ENCODE measurements around the gene SHBG.
A peak's percentile ranks its signal among the peaks of the same experiment; 100 is the strongest.

SHBG gene

GRCh38 chr17:7656958-7657609 is 27.1 kb downstream of the SHBG start:
- TF ChIP-seq, protein P1, sequence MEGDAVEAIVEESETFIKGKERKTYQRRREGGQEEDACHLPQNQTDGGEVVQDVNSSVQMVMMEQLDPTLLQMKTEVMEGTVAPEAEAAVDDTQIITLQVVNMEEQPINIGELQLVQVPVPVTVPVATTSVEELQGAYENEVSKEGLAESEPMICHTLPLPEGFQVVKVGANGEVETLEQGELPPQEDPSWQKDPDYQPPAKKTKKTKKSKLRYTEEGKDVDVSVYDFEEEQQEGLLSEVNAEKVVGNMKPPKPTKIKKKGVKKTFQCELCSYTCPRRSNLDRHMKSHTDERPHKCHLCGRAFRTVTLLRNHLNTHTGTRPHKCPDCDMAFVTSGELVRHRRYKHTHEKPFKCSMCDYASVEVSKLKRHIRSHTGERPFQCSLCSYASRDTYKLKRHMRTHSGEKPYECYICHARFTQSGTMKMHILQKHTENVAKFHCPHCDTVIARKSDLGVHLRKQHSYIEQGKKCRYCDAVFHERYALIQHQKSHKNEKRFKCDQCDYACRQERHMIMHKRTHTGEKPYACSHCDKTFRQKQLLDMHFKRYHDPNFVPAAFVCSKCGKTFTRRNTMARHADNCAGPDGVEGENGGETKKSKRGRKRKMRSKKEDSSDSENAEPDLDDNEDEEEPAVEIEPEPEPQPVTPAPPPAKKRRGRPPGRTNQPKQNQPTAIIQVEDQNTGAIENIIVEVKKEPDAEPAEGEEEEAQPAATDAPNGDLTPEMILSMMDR (IDR thresholded peaks at IDR 0.05; ENCODE audit: insufficient read depth, low read depth, low read length, missing control alignments), result no peak
- H3K4me3 ChIP-seq (ENCODE audit: low read length), result no peak overlapping the region
- no peak for DNase-seq (ENCODE audit: low read depth)

- DNase-seq (ENCODE audit: low read depth), result no peak
- H3K4me3 ChIP-seq (ENCODE audit: low read length), result no peak overlapping the region
- TF ChIP-seq, protein P1 (IDR thresholded peaks at IDR 0.05; ENCODE audit: insufficient read depth, low read depth, low read length, missing control alignments), result no peak
Observed at GRCh38 chr17:7667656-7668406, 37.9 kb downstream of the SHBG start.

DNA sequence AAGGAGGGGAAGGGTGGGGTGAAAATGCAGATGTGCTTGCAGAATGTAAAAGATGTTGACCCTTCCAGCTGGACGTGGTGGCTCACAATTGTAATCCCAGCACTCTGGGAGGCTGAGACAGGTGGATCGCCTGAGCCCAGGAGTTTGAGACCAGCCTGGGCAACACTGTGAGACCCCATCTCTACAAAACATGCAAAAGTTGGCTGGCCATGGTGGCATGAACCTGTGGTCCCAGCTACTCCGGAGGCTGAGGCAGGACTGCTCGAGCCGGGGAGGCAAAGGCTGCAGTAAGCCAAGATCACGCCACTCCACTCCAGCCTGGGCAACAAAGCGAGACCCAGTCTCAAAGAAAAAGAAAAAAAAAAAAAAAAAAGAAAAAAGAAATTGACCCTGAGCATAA is 38.5 kb downstream of the SHBG start:
- no peak overlapping the region for H3K4me3 ChIP-seq (ENCODE audit: low read length)
- TF ChIP-seq, protein P1 (IDR thresholded peaks at IDR 0.05; ENCODE audit: insufficient read depth, low read depth, low read length, missing control alignments), result no peak
- no peak for DNase-seq (ENCODE audit: low read depth)

DNA sequence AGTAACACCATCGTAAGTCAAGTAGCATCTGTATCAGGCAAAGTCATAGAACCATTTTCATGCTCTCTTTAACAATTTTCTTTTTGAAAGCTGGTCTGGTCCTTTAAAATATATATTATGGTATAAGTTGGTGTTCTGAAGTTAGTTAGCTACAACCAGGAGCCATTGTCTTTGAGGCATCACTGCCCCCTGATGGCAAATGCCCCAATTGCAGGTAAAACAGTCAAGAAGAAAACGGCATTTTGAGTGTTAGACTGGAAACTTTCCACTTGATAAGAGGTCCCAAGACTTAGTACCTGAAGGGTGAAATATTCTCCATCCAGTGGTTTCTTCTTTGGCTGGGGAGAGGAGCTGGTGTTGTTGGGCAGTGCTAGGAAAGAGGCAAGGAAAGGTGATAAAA is 43.3 kb downstream of the SHBG start:
- H3K4me3 ChIP-seq (ENCODE audit: low read length), result no peak overlapping the region
- DNase-seq (ENCODE audit: low read depth), result no peak
- TF ChIP-seq, protein P1 (IDR thresholded peaks at IDR 0.05; ENCODE audit: insufficient read depth, low read depth, low read length, missing control alignments), result peak; percentile 40

GRCh38 chr17:7674934-7675333 is 45.0 kb downstream of the SHBG start:
- no peak overlapping the region for H3K4me3 ChIP-seq (ENCODE audit: low read length)
- TF ChIP-seq, protein P1 (IDR thresholded peaks at IDR 0.05; ENCODE audit: insufficient read depth, low read depth, low read length, missing control alignments), result no peak
- no peak for DNase-seq (ENCODE audit: low read depth)

- TF ChIP-seq, protein P1 (IDR thresholded peaks at IDR 0.05; ENCODE audit: insufficient read depth, low read depth, low read length, missing control alignments), result no peak
- H3K4me3 ChIP-seq (ENCODE audit: low read length), result no peak overlapping the region
- no peak for DNase-seq (ENCODE audit: low read depth)
Observed at GRCh38 chr17:7676533-7676932, 46.6 kb downstream of the SHBG start.

All from epithelial cell of esophagus (primary cell).